OCI-M2 (cell line): ENCODE data around the gene NAA11.

Experiments
- DNase-seq: peaks from one replicate; lab custom pipeline; 2025; ENCODE audit not compliant: unreplicated experiment; lab: John Stamatoyannopoulos, UW

NAA11 gene

DNA sequence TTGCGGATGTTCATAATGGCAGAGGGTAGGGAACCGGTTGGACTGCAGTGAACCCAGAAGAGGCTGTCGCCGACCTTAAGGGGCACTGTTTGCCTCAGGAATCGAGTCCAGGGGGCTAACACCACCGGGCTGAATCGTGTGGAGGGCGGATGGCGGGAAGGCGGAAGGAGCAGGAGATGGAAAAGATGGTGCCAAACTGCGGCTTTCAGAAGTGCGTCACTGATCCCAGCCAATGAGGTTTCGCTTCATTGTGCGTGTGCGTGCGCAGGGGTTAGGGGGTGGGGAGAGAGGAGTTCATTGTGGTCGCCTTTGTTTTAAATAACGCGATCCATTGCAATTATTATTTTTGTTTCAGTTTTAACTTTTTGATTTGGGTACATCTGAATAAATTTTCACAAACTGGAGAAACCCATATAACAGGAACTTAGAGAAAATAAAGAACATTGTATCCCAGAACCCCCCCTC is at the start of gene NAA11:
Gene NAA11 (minus strand): TSS at position 198 of the 465 bp plus-strand sequence. CDS start 184 bp downstream, at position 14.
- DNase-seq = no peak

DNA sequence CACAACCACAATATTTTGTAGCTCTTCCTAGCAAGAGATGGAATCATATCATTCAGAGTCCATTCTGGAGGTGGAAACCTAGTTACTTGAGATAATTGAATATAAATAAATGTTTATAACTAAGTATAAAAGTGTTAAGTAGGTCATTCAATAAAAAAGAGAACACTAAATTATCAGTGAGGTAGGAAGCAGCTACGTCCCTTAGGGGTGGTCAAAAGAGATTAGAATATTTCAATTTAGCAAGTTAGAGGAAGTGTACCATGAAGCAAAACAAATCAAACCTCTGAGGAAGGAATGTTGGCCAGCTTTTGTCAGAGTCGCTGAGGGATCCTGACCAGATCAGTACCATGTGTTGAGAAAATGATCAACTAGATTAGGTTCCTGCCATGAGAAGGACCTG is 44.2 kb upstream of the NAA11 start:
- DNase-seq = no peak

DNA sequence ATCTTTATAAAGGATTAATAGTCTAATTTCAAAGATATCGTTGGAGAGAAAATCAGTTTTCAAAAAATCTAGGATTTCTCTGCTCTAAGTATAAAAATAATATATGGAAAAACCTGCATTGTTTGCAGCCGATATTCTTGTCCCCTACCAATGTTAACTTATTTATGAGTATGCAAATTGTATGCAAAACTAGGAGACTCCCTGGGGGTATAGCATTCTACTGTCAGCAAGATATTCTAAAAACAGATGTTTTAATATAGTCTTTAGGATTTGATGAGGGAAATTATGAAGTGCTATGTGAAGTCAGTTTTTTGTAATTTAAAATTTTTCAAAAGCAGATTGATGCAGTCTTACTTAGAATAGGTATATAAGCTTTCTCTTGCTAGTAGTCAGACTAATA is 41.2 kb upstream of the NAA11 start:
- DNase-seq = no peak

- DNase-seq = no peak
These were observed 40.6 kb upstream of the NAA11 start for GRCh38 chr4:79366422-79366821.

DNA sequence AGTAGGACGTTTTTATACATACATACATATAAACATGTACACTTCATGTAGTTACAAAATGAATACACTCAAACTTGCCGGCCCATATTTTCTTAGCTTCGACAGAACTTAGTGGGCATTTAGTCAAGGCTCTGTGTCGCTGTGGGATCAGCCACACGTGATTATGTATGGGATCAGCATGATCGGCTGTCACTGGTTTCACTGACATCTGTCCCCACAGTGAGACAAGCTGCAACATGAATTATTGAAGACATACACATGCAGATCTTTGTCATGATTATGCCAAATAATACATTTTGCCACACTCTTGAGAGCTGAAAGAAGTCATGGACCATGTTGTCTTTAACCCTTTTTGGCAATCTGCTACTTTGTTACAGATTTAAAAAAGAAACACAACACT is 38.2 kb upstream of the NAA11 start:
- no peak for DNase-seq

DNA sequence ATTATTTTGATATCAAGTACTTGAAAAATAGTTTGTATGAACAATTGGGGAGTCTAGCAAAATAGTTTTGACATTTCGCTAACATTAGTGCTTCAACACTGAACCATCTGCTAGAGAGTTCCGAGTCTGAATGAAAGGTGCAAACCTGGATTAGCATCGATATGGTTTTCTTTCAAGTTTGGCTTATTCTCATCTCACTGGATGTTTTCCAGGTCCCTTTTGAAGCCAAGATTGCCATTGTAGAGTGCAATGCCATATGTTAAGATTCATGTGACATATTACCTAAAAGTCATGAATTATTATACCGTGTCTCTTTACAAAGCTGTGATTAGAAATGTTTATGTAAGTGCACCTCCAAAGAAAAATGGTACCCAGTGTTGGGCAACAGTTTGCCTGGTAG is 36.8 kb upstream of the NAA11 start:
- no peak for DNase-seq

DNA sequence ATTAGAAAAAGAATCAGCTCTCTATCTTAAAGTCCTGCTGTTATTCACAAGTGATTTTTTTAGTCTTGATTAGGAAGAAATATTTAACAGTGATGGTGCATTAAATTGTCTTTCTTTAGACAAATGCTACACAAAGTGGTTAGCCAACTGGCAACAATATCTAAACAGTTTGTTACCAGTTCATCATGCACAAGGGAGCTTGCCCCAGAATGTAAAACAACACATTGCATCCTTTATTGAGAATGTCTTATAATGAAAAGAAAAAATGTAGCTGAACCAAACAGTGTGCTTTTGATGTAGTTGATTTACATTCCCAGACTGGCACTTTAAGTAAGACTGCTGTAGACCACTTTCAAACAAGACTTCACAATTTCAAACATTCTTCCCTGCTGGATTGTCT is 34.1 kb upstream of the NAA11 start:
- DNase-seq = no peak

GRCh38 chr4:79358438-79358837 is 32.6 kb upstream of the NAA11 start:
- DNase-seq = no peak

- DNase-seq = no peak
These were observed 31.5 kb upstream of the NAA11 start for GRCh38 chr4:79357365-79357764.

GRCh38 chr4:79353075-79353474 is 27.2 kb upstream of the NAA11 start:
- DNase-seq = no peak

DNA sequence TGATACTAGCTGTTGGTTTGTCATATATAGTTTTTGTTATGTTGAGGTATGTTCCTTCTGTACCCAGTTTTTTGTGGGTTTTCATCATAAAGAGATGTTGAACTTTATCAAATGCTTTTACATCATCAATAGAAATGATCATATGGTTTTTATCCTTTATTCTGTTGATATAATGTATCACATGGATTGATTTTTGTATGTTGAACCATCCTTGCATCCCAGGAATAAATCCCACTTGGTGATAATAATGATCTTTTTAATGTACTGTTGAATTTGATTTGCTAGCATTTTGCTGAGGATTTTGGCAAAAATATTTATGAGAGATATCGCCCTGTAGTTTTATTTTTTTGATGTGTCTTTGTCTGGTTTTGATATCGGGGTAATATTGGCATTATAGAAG is 22.5 kb upstream of the NAA11 start:
- DNase-seq = no peak

- no peak for DNase-seq
These were observed 16.2 kb upstream of the NAA11 start for GRCh38 chr4:79341893-79342653.

DNA sequence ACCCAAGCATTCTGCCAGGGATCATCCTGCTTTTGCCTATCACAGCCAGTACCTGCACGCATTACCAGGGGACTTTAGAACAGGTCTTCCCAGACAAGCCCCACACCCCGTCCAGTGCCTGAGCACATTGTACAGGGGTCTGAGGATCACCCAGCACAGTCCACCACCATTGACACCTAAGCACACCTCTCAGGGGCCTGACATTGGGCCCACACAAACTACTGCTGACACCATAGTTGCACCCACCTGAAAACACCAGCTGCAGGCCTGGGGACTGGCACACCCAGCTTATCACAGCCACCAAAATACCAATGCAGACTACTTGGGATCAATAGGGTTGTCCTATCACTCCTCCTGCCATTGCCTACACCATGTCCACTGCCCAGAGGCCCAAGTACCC is 14.7 kb upstream of the NAA11 start:
- DNase-seq = no peak

GRCh38 chr4:79338148-79338547 is 12.3 kb upstream of the NAA11 start:
- no peak for DNase-seq

GRCh38 chr4:79334783-79335182 is 8.9 kb upstream of the NAA11 start:
- DNase-seq = no peak

- no peak for DNase-seq
These were observed 8.5 kb upstream of the NAA11 start for GRCh38 chr4:79334341-79334740.

GRCh38 chr4:79331126-79331876 is 5.4 kb upstream of the NAA11 start:
- no peak for DNase-seq

GRCh38 chr4:79330720-79331119 is 4.9 kb upstream of the NAA11 start:
- DNase-seq = no peak

- DNase-seq = no peak
These were observed 425 bp downstream of the NAA11 start for GRCh38 chr4:79325436-79325835.

- DNase-seq = no peak
These were observed 5.9 kb downstream of the NAA11 start for GRCh38 chr4:79319975-79320374.

DNA sequence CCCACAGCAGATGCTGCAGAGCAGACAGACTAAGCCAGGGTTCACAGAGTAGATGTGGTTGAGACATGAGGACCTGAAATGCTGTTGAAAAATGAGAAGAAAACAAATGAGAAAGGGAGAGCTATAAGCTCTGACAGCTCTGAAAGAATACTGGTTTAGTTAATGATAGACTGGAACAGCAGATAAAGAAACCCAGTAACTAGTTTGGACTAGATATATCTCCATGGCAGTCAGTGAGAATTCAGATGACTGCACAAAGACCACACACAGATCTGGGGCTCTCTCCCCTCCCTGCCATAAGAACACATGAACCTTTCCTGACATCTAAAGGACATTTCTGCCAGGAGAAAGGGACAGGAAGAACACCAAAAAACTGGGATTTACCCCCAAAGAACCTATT is 8.2 kb downstream of the NAA11 start:
- no peak for DNase-seq

GRCh38 chr4:79315891-79316290 is 10.0 kb downstream of the NAA11 start:
- DNase-seq = no peak
